Measurements from ENCODE around the gene LUM. TPM values are rescaled to one million over a fixed set of nuclear protein-coding genes. Genes with fewer than 3 reads are reported as not detected.
A peak's percentile ranks its signal among the peaks of the same experiment; 100 is the strongest.

LUM gene
- total RNA-seq, 1 donor from 2014 or later = not detected

DNA sequence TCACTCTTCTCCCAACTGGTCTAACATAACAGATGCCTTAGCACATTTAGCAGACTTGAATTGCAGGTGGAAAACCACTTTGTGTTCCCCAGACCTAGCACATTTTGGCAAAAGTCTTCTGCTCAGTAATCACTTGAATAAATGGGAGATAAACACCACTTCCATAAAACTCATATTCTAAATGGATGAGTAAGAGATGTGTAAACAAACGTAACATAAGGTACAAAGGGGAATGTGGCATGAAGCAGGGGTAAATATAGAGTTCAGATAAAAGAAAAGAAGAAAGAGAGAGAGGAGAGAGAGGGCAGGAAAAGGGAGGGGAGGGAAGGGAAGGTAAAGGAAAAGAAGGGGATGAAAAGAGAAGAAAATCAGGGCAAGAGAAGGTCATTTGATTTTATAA lies 36.4 kb downstream of the LUM start:
- no peak for DNase-seq (ENCODE audit: low read depth in 2 of 2)

DNA sequence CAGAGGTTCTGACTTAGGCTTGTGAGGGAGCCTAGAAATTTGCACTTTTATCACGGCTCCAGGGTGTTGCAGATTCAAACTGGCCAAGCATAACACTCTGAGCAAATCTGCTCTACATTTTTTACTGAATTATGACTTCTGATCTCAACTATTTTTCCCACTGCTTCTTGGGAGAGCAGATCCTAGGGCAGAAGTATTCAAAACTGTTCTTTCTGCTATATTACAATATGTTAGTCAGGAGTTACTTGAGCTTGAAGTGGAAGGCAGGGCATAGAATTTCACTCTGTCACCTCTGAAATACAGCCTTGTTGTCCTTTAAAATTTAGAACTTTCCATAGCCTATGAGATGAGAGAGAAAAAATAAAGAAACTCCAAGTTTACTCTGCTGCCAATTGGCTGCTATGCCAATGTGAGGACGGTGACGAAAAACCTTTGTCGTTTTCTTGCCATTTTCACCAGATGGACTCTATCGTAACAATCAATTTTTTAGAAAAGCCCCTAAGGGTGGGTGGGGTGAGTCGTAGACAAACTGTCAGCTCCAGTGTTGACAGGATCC lies 37.1 kb downstream of the LUM start:
- DNase-seq (ENCODE audit: low read depth in 2 of 2) = no peak

DNA sequence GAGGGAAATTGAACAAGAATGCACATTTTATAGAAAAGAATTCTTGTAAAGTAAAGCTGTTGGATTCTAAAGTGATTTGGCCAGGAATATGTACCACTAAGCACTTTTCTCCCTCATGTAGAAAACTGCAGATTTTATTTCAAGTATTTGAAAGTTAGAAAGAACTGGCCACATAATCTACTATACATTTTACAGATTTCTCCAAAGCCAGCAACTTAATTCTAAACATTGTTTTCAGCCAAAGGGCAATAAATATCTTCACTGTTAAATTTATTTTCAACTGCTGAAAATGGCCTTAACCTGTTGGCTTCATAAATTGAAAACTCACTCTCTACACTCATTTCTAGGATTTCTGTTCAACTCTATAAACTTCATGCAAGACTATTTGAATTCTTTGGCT lies 37.9 kb downstream of the LUM start:
- DNase-seq (ENCODE audit: low read depth in 2 of 2) = no peak

DNA sequence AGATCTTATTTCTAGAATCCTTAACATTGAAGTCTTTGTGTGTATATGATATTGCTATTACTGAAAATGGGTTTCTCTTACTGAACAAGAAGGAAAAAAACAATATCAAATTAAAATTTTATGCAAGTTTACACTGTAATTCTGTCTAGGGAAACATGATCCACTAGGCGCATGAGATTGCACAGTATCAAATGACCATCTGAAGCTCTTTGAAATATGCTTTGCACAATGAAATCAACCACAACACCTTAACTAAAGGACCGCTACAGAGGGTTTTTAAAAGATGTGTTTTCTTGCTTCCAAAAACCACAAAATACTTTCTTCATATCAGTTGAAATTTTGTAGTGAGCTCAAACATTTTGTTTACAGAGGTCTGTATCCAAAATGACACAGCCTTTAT lies 38.4 kb downstream of the LUM start:
- no peak for DNase-seq (ENCODE audit: low read depth in 2 of 2)

DNA sequence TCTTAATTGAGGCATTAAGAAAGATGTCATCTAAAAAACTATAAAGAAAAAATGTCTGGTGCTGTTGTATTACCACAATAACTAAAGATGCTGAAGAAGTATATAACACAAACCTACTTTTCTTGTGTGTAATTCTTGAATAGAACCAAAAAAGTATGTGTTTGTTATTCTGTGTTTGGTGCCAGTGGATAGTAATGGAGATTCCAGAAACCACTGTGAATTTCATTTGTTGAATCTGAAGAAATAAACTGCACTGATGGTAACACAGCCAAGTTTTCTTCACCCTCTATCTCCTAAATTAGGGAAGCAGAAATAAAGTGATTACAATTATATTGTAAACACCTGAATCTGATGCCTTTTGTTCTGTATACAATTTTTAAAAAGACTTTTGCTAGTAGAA lies 40.4 kb downstream of the LUM start:
- no peak for DNase-seq (ENCODE audit: low read depth in 2 of 2)

DNA sequence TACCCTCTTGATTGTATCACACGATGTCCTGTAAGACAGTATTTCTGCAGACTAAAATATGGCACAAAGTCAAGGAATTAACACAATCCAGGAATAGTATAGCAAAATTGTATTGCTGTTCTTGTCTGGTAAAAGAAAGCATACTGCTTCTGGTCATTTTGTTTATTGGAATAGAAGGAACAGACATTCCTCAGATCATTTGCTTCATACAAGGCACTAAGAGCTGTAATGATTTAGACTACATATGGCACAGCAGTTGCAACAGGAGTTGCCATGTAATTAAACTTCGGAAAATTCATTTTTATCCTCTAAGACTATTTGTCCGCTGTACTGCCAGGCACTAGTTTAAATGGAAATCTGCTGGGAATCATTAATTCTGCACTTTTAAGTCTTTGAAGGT lies 45.9 kb downstream of the LUM start:
- no peak for DNase-seq (ENCODE audit: low read depth in 2 of 2)

DNA sequence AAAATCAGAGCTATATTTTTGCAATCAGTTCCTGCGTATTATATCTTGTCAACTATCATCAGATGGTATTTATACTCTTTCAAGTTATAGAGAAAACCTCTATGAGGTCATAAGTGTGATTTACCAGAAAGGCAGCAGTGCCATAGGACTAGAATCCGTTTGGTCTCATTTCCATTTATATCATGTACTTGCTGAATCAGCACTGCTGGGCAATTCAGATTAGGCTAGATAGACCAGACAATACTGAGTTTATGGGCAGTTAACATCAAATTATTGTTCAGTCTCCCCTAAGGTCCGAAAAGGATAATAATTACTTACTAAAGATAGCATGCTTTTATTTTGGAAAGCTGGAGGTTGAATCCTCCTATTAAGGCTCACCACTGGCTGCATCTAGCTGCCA lies 46.7 kb downstream of the LUM start:
- no peak for DNase-seq (ENCODE audit: low read depth in 2 of 2)

DNA sequence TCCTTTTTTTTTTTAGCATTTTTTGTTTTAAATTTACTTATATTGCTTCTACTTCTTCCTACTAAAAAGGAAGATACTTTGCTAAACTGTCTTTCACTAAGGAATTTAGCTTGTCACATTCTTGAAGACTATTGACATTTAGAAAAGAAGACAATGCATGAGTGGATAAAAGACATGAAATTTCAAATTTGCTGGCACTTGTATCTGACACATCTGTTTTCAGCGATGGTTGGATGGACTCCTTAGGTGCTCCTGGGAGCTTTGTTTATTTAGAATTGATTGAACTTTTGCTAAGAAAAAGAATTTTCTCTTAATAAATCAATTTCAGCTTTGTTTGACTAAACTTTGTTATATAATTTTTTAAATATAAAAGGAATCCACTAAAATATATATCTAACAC lies 50.2 kb downstream of the LUM start:
- no peak for DNase-seq (ENCODE audit: low read depth in 2 of 2)

DNA sequence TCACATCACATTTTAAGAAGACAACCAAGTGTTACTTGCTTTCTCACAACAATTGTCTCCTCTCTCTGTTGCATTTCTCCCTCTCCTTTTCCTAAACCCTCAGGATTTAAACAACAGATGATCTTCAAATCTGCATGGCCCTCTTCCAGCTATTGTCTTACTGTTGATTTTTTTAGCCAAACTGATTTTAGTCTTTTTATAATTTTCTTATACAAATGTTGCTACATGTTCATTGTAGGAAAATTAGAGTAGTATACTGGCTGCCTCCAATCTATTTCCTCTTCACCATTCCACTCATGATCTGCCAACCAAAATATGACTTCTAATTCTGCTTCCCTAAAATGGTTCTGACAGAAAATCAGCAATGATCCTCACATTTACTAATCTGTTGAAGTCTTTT lies 52.1 kb downstream of the LUM start:
- DNase-seq (ENCODE audit: low read depth in 2 of 2) = no peak

DNA sequence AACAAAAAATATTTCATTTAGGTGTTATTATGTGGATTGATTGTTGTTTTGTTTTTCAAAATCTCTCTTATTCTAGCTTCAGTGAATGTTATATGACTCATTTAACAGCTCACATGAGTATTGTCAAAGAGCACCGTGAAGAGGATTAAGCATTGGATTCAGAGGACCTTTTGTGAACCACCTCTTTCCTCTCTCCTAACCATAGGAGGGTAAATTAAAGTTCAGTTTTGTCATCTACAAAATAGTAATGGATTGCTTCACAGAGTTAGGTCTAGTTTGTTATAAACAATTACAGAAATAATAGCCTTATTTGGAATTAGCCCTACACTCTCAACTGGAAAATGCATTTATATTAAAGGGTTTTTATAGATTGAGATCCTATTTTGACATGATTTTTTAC lies 52.5 kb downstream of the LUM start:
- DNase-seq (ENCODE audit: low read depth in 2 of 2) = no peak

DNA sequence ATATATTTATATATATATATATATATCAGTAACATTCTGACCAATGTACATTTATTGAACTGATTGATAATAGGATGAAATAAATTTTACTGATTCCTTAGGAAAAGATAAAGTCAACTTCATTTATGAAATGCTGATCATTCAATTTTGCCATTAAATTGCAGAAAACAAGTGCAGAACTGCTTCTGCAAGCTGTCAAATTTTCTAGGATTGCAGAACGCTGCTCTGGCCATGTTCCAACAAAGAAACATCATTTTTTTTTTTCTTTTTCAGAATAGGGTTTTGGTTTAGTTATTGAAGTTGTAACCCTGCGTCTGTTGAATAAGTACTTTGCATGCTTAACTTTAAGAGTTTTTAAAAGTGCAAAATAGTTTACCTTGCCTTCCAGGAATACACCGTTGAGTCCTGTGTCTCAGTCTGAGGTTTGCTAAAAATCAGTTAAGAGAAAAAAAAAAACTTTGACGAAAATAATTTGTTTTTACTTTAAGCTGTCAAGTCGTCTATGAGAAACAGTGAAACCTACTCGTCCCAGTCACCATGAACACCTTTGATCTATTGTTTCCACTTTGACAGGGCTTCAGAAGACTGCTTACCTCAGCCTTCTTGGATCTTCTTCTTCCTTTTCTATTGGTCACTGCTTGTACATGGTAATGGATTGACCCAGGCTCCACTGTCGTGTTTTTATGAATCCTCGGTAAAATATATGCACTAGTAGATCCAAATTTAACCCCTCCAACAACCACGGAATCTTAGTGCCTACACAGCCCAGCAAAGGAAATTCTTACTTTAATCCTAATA lies 53.7 kb downstream of the LUM start, which contains the start of gene KERA:
Gene KERA, minus strand, starts transcription at position 657 of the 798 bp plus-strand sequence. CDS start 1,743 bp downstream, outside the sequence.
- no peak for DNase-seq (ENCODE audit: low read depth in 2 of 2)

DNA sequence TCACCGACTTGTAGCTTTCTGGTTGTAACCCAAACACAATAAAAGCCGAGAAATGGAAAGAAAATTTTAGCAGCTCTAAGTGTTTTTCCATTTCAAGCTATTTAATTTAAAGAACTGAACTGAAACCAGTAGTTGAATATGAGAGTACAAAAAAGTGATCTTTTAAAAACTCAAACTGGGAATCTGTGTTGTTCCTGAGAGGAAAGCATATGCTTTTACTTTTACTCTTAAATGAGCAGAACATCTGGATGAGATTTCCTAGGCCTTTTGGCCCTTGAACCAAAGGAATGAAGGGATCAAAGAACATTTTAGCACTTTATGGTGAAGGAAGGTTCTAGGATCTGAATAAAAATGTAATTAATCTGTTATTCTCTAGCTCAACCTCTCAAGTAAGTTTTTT lies 54.8 kb downstream of the LUM start:
- no peak for DNase-seq (ENCODE audit: low read depth in 2 of 2)

DNA sequence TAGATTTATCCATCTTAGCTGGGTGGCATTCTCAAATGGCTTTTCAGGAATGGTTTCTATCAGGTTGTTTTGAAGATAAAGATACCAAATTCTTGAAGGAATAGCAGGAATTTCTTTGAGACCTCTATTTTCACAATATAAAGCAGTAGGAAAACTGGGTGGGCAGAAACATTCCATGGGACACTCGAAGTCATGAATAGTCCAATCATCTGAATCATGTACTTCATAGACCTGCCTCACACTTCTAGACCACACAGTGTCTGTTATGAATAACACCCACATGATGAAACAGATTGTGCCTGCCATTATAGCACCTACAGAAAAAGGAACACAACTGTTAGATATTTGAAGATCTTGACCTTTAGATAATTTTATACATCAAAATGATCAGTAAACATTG lies 55.3 kb downstream of the LUM start:
- no peak for DNase-seq (ENCODE audit: low read depth in 2 of 2)

DNA sequence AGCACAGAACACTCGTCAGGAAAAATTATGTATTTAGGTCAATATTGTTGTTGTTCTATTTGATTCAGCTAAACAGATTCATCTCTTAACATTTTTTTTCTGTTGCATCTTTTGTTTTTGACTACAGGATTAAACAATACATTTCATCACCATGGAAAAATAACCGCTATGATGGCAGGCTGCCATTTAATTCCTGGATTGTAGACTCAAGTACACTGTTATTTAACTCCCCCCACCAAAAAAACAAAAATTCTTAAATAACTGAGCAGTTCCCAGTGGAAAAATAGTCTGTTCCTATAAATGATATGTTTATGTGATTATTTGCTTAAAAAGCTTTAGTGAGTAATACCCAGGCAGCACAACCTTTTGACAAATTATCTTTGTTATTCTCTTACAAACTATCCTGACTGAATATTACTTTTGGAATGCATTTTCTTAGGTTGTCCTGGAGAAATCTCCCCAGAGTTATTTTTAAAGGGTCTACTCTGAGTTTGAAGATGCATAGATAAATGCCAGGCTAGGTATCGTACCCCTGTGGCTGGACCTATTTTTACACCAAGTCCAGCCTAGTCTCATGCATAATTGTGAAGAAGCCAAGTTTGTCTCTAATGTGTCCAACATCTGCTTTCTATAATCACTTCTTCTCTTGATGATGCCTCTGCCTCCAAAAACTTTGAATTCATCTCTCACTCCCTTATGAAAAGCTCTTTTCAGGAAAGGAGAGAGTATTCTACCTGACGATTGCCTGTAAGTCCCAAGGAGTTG lies 57.2 kb downstream of the LUM start:
- peak; percentile 35 to 83 for DNase-seq (ENCODE audit: low read depth in 2 of 2)

Other genes with a start within 250 kb of the LUM start
- not detected in 2 replicates for gene CCER1, start 156.3 kb downstream of the LUM start, total RNA-seq
- gene EPYC, start 106.5 kb downstream of the LUM start, total RNA-seq = not detected in 2 replicates
- not detected in 2 replicates for gene KERA, start 53.5 kb downstream of the LUM start, total RNA-seq
- not detected in 2 replicates for gene DCN, start 71.3 kb upstream of the LUM start, total RNA-seq